Neuron (in vitro differentiated cells): ENCODE data around the gene INF2.

Experiments used
- H2AFZ ChIP-seq: one replicate; pipeline ENCODE4 v1.6.1; 2013; ENCODE audit warnings: low read depth, mild to moderate bottlenecking, inconsistent platforms, low read length, moderate library complexity
- H3K27me3 ChIP-seq: one replicate; pipeline ENCODE4 v1.6.1; 2013; ENCODE audit warnings: low read length; ENCODE audit not compliant: insufficient read depth
- H3K36me3 ChIP-seq: one replicate; pipeline ENCODE4 v1.6.1; 2013; ENCODE audit warnings: low read length; ENCODE audit not compliant: insufficient read depth
- H3K4me1 ChIP-seq: one replicate; pipeline ENCODE4 v1.6.1; 2013; ENCODE audit warnings: low read length; ENCODE audit not compliant: insufficient read depth
- H3K4me3 ChIP-seq: 2 replicates; pipeline ENCODE4 v1.5.1; 2013; ENCODE audit warnings: mild to moderate bottlenecking, low read length, moderate library complexity
- H3K9me3 ChIP-seq: one replicate; pipeline ENCODE4 v1.6.1; 2013; ENCODE audit warnings: low read length

INF2 gene

DNA sequence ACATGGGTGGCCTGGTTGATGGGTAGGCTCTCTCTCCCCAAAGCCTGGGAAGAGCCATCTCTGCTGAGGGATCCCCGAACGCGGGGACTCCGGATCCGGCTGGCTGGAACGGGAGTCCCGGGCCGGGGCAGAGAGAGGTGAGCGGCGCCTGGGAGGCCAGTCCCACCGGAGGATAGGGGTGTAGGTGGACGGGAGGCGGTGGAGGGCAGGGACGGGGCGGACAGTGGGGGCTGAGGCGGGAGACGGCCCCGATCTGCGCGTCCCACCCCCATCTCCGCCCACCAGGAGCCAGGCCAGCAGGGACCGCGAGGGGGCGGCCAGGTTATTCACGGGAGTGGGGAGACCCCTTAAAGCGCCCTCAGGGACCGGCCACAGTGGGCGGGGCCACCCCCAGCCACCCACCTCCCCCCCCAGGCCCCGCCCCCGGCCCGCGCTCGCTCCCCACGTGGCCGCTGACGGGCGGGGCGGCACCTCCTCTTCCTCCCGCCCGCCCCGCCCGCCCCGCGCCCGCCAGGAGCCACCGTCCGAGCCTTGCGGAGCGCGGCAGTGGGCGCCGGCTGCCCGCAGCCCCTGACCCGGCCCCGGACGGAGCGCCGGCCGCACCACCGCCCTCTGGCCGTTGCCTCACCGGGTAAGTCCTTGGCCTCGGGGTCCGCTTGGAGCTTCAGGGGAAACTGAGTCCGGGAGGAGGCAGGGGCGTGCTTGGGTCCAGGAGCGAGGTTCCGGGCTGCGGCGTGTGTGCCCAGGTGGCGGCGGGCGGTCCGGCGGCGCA is at the start of gene INF2:
Gene INF2 (plus strand): TSS at position 510 of the 772 bp plus-strand sequence. CDS start 11,748 bp downstream, outside the sequence.
- H3K4me1 ChIP-seq = peaks cover 25% of the 10 kb centered on the region
- peak within 1 kb of the TSS; percentile 41 for H2AFZ ChIP-seq
- H3K4me3 ChIP-seq = peak within 1 kb of the TSS; percentile 75
- no peaks in the 10 kb centered on the region for H3K27me3 ChIP-seq
- H3K36me3 ChIP-seq = no peaks in the 10 kb centered on the region
- no peaks in the 10 kb centered on the region for H3K9me3 ChIP-seq

DNA sequence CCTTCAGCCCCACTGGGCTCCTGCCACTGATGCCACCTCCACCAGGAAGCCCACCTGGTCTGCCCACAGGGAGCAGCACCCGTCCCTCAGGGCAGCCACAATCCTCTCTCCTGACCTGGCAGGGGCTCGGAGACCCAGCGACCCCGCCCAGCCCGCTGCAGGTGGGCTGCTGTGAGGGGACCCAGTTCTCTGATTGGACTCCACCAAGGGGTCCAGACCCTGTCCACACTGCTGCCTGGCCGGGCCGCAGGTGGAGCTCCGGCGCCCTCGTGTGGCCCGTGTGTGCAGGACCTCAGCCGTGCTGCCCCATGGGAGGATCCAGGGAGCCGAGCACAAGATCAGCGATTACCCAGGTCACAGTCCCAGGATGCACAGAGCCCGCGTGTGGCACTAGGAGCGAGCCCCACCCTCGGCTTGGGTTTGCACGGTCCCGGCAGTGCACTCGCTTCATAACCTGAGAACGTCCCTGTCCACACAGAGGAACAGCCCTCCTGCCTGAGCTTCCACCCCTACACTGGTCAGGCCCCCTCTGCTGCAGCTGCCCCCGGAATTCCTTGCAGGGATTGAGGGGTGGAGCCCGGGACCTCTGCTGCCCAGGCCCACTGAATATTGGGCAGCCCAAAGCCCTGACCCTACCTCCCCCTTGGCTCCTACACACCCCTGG is 49.4 kb upstream of the INF2 start:
- peaks cover under 1% of the 10 kb centered on the region for H3K27me3 ChIP-seq
- no peaks in the 10 kb centered on the region for H3K9me3 ChIP-seq
- no peak overlapping the region for H2AFZ ChIP-seq
- H3K36me3 ChIP-seq = no peaks in the 10 kb centered on the region
- no peak overlapping the region for H3K4me3 ChIP-seq
- peaks cover 6% of the 10 kb centered on the region for H3K4me1 ChIP-seq

DNA sequence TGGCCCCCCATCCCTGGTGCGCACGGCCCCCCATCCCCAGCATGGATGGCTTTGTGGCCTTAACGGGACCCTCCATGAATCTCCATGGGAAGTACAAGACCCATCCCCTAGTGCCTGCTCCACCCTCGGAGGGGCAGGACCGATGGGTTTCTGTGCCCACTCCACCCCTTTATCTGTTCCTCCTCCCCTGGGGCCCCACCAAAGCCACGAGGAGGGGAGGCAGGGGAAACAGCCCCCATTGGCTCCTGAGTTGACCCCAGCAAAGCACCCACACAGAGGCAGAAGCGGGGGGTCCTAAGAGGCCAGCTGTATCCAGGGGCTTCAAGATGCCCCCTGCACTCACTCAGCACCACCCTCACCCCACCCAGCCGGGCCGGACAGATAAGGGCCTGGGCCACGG is 48.7 kb upstream of the INF2 start:
- no peaks in the 10 kb centered on the region for H3K27me3 ChIP-seq
- peaks cover 6% of the 10 kb centered on the region for H3K4me1 ChIP-seq
- H2AFZ ChIP-seq = no peak overlapping the region
- no peaks in the 10 kb centered on the region for H3K36me3 ChIP-seq
- peaks cover 2% of the 10 kb centered on the region for H3K9me3 ChIP-seq
- H3K4me3 ChIP-seq = no peak overlapping the region

DNA sequence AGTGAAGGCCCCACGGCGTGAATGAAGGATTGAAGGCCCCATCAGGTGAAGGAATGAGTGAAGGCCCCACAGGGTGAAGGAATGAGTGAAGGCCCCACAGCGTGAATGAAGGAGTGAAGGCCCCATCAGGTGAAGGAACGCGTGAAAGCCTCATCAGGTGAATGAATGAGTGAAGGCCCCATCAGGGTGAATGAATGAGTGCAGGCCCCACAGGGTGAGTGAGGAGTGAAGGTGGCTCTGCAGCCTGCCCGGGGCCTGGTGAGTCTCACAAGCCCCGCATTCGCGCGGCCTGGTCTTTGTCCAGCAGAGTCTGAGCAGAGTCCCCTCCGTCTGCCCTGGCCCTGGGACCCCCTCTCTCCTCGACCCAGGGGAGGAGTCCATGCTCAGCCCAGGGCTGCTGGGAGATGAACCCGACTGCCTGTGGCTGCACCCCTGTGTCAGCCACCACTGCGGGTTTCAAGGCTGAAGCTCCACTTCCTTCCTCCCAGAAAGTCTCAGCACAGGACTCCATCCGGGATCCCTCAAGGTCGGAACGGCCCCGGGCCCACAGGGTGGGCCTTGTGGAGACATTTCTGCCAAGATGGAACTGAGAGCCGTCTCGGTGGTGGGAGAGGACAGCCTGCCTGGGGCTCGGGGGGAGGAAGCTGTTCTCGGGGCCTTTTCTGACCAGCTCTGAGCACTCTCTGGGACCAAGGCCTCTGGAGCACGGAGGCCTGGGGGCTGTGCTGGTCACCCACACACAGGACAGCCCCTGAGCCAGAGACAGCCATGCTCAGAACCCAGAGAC is 47.5 kb upstream of the INF2 start:
- peaks cover 2% of the 10 kb centered on the region for H3K9me3 ChIP-seq
- no peak overlapping the region for H2AFZ ChIP-seq
- peaks cover 6% of the 10 kb centered on the region for H3K4me1 ChIP-seq
- no peak overlapping the region for H3K4me3 ChIP-seq
- no peaks in the 10 kb centered on the region for H3K27me3 ChIP-seq
- H3K36me3 ChIP-seq = no peaks in the 10 kb centered on the region

DNA sequence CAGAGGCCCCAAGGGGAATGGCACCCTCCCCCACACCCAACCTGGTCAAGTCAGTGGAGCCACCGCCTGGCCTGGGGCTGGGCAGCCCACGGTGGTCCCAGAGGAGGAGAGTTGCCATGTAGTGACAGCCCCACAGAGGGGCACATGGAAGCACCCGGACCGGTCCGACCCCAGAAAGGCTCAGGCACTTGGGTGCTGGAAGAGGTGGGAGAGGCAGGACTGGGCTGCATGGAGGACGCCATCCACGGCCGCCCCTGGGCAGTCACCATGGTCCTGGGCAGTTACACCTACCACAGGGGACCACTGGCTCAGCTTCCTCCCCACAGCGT is 46.9 kb upstream of the INF2 start:
- peaks cover 6% of the 10 kb centered on the region for H3K4me1 ChIP-seq
- H2AFZ ChIP-seq = no peak overlapping the region
- no peak overlapping the region for H3K4me3 ChIP-seq
- no peaks in the 10 kb centered on the region for H3K27me3 ChIP-seq
- H3K9me3 ChIP-seq = peaks cover 2% of the 10 kb centered on the region
- no peaks in the 10 kb centered on the region for H3K36me3 ChIP-seq

DNA sequence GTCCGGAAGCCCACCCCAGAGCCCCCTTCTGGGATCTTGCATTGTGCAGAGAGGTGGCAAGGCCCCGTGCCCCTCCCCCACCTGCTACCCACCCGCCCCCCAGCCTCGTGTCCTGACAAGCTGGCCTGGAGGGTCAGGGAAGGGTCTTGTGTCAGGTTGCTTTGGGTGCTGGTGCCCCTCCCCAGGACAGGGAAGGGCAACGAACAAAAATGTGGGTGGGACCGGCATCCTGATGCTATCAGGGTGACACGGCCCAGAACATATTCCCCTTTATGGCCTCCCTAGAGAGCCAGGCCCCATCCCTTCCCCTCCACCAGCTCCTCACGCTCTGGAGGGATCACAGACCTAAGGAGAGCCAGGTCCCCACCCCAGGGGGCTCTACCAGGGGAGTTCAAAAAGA is 46.1 kb upstream of the INF2 start:
- Histone ChIP-seq H3K4me1 (peaks cover 6% of the 10 kb centered on the region), H3K36me3 (no peaks in the 10 kb centered on the region), H3K4me3 (no peak overlapping the region), H3K27me3 (no peaks in the 10 kb centered on the region), H3K9me3 (peaks cover 2% of the 10 kb centered on the region), H2AFZ (no peak overlapping the region)

DNA sequence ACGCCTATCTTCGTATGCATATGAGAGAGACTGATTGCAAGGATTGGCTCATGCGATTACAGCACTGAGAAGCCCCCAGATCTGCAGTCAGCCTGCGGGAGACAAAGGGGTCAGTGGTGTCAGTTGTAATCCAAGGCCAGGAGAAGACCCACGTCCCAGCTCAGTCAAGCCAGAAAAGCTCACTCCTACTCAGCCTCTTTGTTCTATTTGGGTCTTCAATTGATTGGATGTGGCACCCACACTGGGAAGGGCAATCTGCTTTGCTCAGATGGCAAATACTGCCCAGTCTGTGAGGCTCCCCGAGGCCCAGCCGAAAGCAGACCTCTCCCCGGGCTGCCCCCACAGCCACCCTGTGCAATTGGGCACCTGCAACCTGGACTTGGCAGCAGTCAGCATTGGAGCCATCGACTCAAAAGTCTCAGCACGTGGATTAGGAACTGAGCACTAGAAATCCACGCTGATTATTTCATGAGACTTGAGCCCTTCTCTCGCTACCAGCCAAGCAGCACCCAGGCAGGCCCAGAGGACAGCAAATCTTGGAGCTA is 45.3 kb upstream of the INF2 start:
- H3K36me3 ChIP-seq = no peaks in the 10 kb centered on the region
- no peaks in the 10 kb centered on the region for H3K27me3 ChIP-seq
- no peak overlapping the region for H2AFZ ChIP-seq
- peaks cover 2% of the 10 kb centered on the region for H3K9me3 ChIP-seq
- no peak overlapping the region for H3K4me3 ChIP-seq
- H3K4me1 ChIP-seq = peaks cover 3% of the 10 kb centered on the region

DNA sequence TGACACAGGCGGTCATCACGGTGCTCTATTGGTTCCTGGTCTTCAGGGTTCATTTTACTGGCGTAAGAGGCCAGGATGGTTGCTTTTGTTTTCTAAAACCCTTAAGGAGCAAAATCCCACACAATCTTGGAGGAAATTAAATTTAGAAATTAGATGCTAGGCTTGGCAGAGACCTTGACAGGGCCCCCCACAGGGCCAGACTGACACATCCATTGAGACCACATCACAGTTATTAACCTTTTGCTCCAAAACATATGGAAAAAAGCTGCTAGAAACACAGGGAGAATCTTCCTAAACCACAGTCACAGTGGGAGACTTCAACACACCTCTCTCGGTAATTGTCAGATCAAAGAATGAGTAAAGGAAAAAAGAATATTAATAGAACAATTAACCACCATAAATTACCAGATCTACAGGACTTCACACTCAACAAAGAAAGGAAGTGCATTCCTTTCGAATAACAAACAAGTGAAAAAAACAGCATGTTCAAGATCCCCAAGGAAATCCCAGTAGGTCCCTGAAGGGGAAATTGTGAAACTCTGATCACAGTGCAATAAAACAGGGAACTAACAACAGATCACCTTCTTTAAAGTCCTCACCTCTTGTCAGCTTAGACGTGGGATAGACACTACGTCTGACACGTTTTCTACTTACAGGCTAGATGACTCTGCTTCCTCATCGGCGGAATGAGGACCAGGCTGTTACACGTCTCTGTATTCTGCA is 44.6 kb upstream of the INF2 start:
- Histone ChIP-seq H3K9me3 (peaks cover 2% of the 10 kb centered on the region), H2AFZ (no peak overlapping the region), H3K4me1 (peaks cover 4% of the 10 kb centered on the region), H3K36me3 (no peaks in the 10 kb centered on the region), H3K27me3 (no peaks in the 10 kb centered on the region), H3K4me3 (no peak overlapping the region)

DNA sequence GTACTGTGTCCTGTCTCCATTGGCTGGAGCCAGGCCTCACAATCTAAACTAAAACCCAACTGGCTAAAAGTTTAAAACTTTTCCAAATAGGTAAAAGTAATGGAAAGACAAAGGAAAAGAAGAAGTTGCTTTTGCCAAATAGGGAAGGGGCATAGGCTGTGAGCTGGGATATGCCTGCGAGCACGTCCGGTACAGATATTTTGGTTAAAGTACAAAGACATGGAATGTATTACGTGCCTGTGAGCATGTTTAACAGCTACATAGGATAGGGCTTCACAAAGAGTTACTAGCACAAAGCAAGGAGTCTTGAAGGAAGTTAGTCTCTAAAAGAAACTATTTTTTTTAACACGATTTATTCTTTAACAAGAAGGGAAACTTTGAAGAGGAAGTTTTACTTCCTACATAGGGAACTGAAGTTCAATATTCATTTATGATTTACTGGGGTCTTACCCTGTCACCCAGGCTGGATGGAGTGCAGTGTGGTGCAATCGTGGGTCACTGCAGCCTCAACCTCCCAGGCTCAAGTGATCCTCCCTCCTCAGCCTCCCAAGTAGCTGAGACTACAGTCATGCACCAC is 41.9 kb upstream of the INF2 start:
- no peak overlapping the region for H3K4me3 ChIP-seq
- H3K9me3 ChIP-seq = peaks cover 5% of the 10 kb centered on the region
- H3K36me3 ChIP-seq = no peaks in the 10 kb centered on the region
- H3K27me3 ChIP-seq = no peaks in the 10 kb centered on the region
- no peak overlapping the region for H2AFZ ChIP-seq
- peaks cover 7% of the 10 kb centered on the region for H3K4me1 ChIP-seq

DNA sequence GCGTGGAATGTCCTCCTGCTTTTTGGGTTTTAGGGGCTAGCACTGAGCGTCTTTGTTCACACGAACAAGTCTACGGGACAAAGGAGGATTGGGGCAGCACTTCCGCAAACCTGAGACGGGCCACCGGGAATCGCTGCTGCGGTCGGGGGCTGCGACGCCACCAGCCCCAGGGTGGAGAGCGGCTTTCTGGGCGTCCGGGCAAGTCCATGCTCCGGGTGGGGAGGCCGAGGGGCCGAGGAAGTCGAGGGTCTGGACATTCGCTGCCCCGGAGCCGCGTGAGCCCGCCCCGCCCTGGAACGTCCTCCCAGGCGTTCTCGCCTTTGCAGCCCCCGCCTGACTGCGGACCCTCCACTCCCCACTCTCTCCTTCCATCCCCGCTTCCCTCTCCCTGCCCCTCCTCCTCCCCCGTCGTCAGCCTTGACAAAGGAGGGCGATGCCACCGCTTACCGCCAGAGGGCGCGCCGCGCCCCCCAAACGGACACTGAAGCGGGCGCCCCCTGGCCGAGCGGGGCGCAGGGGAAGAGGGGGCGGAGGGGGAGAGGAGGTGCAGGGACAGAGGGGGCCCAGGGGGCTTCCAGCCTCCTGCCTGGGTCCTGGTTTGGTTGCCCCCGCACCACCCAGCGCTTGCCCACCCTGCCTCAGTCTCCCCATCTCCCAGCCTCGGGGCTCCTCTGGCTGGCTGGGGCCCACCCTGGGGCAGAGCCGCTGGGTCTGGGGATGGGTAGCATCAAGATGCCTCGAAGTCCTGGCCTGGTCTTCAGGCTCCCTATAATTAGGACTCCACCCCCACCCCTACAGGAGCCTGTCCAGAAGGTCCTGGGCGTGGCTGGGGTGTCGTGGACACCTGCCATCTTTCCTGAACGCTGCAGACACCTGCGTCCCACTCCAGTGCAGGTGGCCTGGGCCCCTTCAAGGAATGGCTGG is 39.1 kb upstream of the INF2 start:
- Histone ChIP-seq H2AFZ (peak overlapping the region; percentile 65), H3K27me3 (no peaks in the 10 kb centered on the region), H3K4me1 (peaks cover 3% of the 10 kb centered on the region), H3K36me3 (no peaks in the 10 kb centered on the region), H3K9me3 (peaks cover 10% of the 10 kb centered on the region), H3K4me3 (peak overlapping the region; percentile 27)

DNA sequence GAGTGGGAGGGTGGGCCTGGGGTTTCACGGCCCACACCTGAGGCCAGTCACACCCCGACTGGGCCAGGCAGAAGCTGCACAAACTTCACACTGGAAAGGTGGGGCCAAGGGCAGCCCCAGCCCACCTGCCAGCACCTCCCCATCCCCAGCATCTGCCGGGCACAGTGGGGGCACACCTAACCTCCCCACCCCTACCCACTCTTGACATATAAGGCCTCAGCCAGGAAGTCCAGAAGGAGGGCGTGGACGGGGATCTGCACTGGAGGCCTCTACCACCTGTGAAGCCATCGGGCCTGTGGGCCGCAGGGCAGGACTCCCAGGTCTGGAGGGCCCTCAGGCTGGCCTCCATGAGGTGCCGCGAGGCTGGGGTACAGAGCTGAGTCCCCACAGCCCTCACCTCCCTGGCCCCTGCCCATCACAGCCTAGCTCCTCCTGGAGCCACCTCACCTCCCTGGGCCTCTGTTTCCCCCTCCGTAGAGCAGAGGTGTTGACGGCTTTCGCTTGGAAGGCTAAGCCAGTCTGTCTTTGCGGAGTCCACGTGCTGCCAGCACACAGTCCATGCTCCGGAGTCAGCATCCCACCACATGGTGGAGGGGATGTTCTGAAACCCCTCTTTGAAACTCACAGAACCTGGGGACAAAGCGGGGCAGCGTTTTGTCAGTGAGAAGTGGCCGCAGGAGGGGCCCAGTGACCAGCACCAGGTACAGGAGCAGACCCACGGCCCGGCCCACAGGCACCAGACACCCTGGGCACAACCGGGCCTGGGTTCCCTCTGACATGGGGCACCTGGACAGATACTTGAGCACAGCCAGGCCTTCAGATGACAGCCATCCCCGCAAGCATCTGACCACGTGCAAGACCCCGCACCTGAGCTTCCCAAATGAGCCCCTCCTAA is 38.2 kb upstream of the INF2 start:
- peaks cover 3% of the 10 kb centered on the region for H3K4me1 ChIP-seq
- H3K36me3 ChIP-seq = no peaks in the 10 kb centered on the region
- no peak overlapping the region for H3K4me3 ChIP-seq
- H3K9me3 ChIP-seq = peaks cover 10% of the 10 kb centered on the region
- no peak overlapping the region for H2AFZ ChIP-seq
- no peaks in the 10 kb centered on the region for H3K27me3 ChIP-seq
